Ishikawa (cell line): ENCODE data around the gene CHPF.

Source experiments
- CEBPB ChIP-seq: IDR thresholded peaks from 2 replicates; pipeline ENCODE4 v1.6.1; 2012
- CREB1 ChIP-seq: IDR thresholded peaks from 2 replicates; pipeline ENCODE4 v1.6.1; 2012; ENCODE audit warnings: low read depth
- EP300 ChIP-seq: IDR thresholded peaks from 2 replicates; pipeline ENCODE4 v1.6.1; 2012; ENCODE audit warnings: borderline replicate concordance
- FOXM1 ChIP-seq: IDR thresholded peaks from 2 replicates; pipeline ENCODE4 v1.6.1; 2012; ENCODE audit warnings: low read depth, borderline replicate concordance
- MAX ChIP-seq: IDR thresholded peaks from 2 replicates; pipeline ENCODE4 v1.6.1; 2012
- RAD21 ChIP-seq: IDR thresholded peaks from 2 replicates; pipeline ENCODE4 v1.6.1; 2012; ENCODE audit warnings: low read depth
- REST ChIP-seq: IDR thresholded peaks from 2 replicates; pipeline ENCODE4 v1.6.1; 2012; ENCODE audit warnings: low read depth, mild to moderate bottlenecking
- TAF1 ChIP-seq: IDR thresholded peaks from 2 replicates; pipeline ENCODE4 v1.6.1; 2012; ENCODE audit warnings: low read depth, mild to moderate bottlenecking
- TEAD4 ChIP-seq: IDR thresholded peaks from 2 replicates; pipeline ENCODE4 v1.6.1; 2012
- USF1 ChIP-seq: IDR thresholded peaks from 2 replicates; pipeline ENCODE4 v1.6.1; 2012
- YY1 ChIP-seq: IDR thresholded peaks from 2 replicates; pipeline ENCODE4 v1.6.1; 2012; ENCODE audit warnings: low read depth

GRCh38 chr2:219509780-219510511 is 33.7 kb downstream of the CHPF start:
- TF ChIP-seq REST (no peak), CEBPB (no peak), RAD21 (peak; percentile 52), MAX (no peak), EP300 (no peak), CREB1 (no peak), FOXM1 (no peak), TEAD4 (no peak), USF1 (no peak), TAF1 (no peak), YY1 (no peak)
